Activated CD8-positive, alpha-beta memory T cell treated with anti-CD3 and anti-CD28 coated beads, Interleukin-2, amount 10 ng/mL, durations not matched to agents 7 days and 5 days (primary cell): ENCODE results near the gene SDS. TPM values are rescaled to one million over a fixed set of nuclear protein-coding genes. Genes with fewer than 3 reads are reported as not detected.

ENCODE experiments used
- ATAC-seq: fragments of 150-1000 bp; cut with Tn5 transposase; one replicate; pipeline ENCODE4 v1.10.0; 2021; ENCODE audit warnings: moderate library complexity
- CTCF ChIA-PET: fragments of 350-600 bp; sonication (Branson Sonifier 250); formaldehyde crosslinking; loops from one replicate; lab custom pipeline; 2021; ENCODE audit warnings: antibody characterized with exemption; lab: Charles Lee
- DNase-seq: peaks from one replicate; pipeline ENCODE4 v3.0.0-alpha.2; 2020
- H3K27ac Mint-ChIP-seq: one replicate; pipeline ENCODE4 v1.8.0; 2021; ENCODE audit warnings: mild to moderate bottlenecking, mixed read lengths
- H3K27me3 Mint-ChIP-seq: one replicate; pipeline ENCODE4 v1.8.0; 2021; ENCODE audit warnings: mixed read lengths
- H3K36me3 Mint-ChIP-seq: one replicate; pipeline ENCODE4 v1.8.0; 2021; ENCODE audit warnings: mild to moderate bottlenecking, mixed read lengths
- H3K4me1 Mint-ChIP-seq: one replicate; pipeline ENCODE4 v1.8.0; 2021; ENCODE audit warnings: mixed read lengths
- H3K4me3 Mint-ChIP-seq: one replicate; pipeline ENCODE4 v1.8.0; 2021; ENCODE audit warnings: mild to moderate bottlenecking, moderate library complexity, mixed read lengths
- H3K9me3 Mint-ChIP-seq: one replicate; pipeline ENCODE4 v1.8.0; 2022; ENCODE audit warnings: low read depth, mixed read lengths
- total RNA-seq, 2 experiments: library from RNA; stranded (reverse); gene quantifications; one replicate each; pipeline ENCODE4 v1.2.3, GENCODE V29; 2021

SDS gene
- total RNA-seq = not detected

DNA sequence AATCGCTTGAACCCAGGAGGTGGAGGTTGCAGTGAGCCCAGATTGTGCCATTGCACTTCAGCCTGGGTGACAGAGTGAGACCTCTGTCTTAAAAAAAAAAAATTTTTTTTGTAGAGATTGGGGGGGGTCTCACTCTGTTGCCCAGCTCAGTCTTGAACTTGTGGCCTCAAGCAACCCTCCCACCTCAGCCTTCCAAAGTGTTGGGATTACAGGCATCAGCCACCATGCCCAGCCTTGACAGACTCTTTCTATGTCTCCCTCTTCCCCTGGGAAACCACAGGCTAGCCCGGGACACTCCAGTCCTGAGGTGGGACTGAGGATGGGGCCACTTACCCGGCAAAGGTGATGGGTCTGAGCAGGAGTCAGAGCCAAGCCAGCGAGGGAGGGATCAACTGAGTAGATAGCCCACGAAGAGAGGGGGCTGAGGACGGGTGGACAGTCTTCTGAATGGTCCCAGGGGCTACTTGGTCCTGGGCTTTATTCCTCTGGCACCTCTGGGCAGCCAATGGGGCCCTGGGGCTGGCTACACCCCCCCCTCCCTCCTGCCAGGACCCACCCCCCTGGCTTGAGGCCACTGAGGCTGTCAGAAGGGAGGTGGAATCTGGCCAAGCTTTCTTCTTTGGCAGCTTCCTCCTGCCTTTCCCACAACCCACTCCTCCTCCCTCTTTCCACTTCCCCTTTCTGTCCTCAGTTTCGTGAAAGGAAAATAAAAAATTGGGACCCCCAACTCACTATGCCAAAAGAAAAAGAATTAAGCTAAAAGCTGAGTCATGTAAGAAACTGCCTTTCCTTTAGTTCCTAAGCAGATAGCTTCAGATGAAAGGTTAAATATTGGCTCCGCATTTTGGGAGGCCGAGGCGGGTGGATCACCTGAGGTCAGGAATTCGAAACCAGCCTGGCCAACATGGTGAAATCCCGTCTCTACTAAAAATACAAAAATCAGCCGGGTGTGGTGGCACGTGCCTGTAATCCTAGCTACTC is at the start of gene SDS:
Gene SDS, minus strand, starts transcription at position 453 of the 981 bp plus-strand sequence. CDS start 4,179 bp downstream, outside the sequence.
- Mint-ChIP-seq H3K4me3 (no peak within 1 kb of the TSS), H3K27ac (no peak within 1 kb of the TSS), H3K36me3 (no peaks in the 10 kb centered on the region), H3K27me3 (peaks cover 17% of the 10 kb centered on the region), H3K4me1 (no peaks in the 10 kb centered on the region), H3K9me3 (no peaks in the 10 kb centered on the region)
- DNase-seq = no peak
- CTCF ChIA-PET = no interaction called here
- no peak for ATAC-seq

DNA sequence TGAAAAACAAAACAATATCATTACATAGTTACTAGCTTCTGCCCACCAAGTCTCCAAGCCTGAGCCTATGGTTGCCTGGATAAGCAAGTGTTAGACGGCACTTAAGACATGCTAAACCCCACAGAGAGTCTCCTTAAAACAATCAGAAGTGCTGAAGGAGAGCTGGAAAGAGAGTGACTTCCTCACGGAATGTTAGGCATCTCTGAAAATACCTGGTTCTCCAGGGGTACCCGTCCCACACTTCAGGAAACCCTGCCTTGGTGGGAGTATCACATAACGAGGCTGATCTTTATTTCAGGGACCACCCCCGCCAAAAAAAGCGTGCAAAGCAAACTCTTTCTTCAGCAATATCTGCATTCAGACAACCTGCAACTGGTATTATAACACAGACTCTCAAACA is 49.6 kb upstream of the SDS start:
- DNase-seq (no peak), ATAC-seq (no peak)
- Mint-ChIP-seq H3K9me3 (no peaks in the 10 kb centered on the region), H3K4me3 (no peak overlapping the region), H3K27me3 (peaks cover 17% of the 10 kb centered on the region), H3K27ac (no peak overlapping the region), H3K36me3 (no peaks in the 10 kb centered on the region), H3K4me1 (peaks cover 2% of the 10 kb centered on the region)
- CTCF ChIA-PET = interaction anchor here (0.9 kb wide), 1 partner anchor 9 kb away, joined by 3 read pairs; no protein-coding TSS in a partner anchor

GRCh38 chr12:113452458-113452857 is 48.8 kb upstream of the SDS start:
- H3K27me3 Mint-ChIP-seq = peaks cover 15% of the 10 kb centered on the region
- CTCF ChIA-PET = interaction anchor here (0.9 kb wide), 1 partner anchor 10 kb away, joined by 3 read pairs; no protein-coding TSS in a partner anchor
- no peak overlapping the region for H3K4me3 Mint-ChIP-seq
- no peak overlapping the region for H3K27ac Mint-ChIP-seq
- H3K36me3 Mint-ChIP-seq = no peaks in the 10 kb centered on the region
- DNase-seq (no peak), ATAC-seq (no peak)
- H3K9me3 Mint-ChIP-seq = no peaks in the 10 kb centered on the region
- peaks cover 2% of the 10 kb centered on the region for H3K4me1 Mint-ChIP-seq

- Mint-ChIP-seq H3K4me1 (peaks cover 1% of the 10 kb centered on the region), H3K4me3 (no peak overlapping the region), H3K27ac (no peak overlapping the region), H3K9me3 (no peaks in the 10 kb centered on the region), H3K36me3 (no peaks in the 10 kb centered on the region), H3K27me3 (peaks cover 8% of the 10 kb centered on the region)
- ATAC-seq (no peak), DNase-seq (no peak)
- CTCF ChIA-PET = no interaction called here
These were observed 46.2 kb upstream of the SDS start for GRCh38 chr12:113449839-113450238.

DNA sequence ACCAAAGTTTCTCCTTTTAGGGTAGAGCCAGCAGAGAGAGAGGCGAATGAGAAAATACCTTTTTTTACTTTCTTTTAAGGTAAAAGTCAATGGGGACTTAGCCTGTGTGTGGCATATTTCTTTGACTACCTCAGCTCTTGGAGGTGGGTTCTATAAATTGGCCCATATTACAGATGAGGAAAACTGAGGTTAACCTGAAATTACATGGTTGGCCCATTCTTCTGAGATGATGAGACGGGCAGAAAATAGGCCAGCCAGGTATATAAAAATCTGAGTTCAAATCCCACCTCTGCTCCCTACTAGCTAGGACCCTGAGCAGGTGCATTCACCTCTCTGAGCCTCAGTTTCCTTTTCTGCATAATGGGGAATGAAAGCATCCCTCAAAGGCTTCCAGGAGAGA is 45.6 kb upstream of the SDS start:
- H3K9me3 Mint-ChIP-seq = no peaks in the 10 kb centered on the region
- DNase-seq = no peak
- H3K27me3 Mint-ChIP-seq = peaks cover 8% of the 10 kb centered on the region
- H3K4me3 Mint-ChIP-seq = no peak overlapping the region
- ATAC-seq = no peak
- no peaks in the 10 kb centered on the region for H3K36me3 Mint-ChIP-seq
- H3K27ac Mint-ChIP-seq = no peak overlapping the region
- CTCF ChIA-PET = no interaction called here
- peaks cover 1% of the 10 kb centered on the region for H3K4me1 Mint-ChIP-seq

- CTCF ChIA-PET = no interaction called here
- Mint-ChIP-seq H3K27me3 (peaks cover 8% of the 10 kb centered on the region), H3K4me1 (peaks cover 1% of the 10 kb centered on the region), H3K9me3 (no peaks in the 10 kb centered on the region), H3K36me3 (no peaks in the 10 kb centered on the region), H3K4me3 (no peak overlapping the region), H3K27ac (no peak overlapping the region)
- DNase-seq (no peak), ATAC-seq (no peak)
These were observed 45.2 kb upstream of the SDS start for GRCh38 chr12:113448873-113449272.

DNA sequence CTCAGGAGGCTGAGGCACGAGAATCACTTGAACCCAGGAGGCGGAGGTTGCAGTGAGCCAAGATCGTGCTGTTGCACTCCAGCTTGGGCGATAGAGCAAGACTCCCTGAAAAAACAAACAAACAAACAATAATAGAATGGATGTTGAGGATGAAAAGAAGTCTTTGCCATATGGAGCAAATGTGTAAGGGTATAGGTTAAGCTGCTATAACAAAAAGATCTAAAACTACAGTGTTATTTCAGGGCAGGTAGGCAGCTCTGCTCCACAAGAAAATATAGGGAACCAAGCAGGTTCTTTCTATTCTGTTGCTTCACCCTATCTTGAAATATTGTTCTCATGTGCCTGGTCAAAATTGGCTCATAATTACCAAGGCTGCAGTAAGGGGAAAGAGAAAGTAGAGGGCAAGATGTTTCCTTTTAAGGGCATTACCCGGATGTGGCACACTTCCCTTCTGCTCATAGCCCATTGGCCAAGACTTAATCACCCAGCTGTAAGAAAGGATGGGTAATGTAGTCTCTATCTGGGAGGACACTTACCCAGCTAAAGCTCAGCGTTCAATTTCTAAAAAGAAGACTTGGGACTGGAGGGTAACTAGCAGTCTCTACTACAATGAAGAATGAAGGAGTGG is 42.0 kb upstream of the SDS start:
- ATAC-seq = no peak
- peaks cover 12% of the 10 kb centered on the region for H3K27me3 Mint-ChIP-seq
- DNase-seq = no peak
- H3K4me1 Mint-ChIP-seq = peaks cover 1% of the 10 kb centered on the region
- CTCF ChIA-PET = interaction anchor here (1.1 to 1.4 kb wide), 2 partner anchors 17 to 20 kb away, joined by 3 to 4 read pairs; no protein-coding TSS in a partner anchor
- no peak overlapping the region for H3K4me3 Mint-ChIP-seq
- no peaks in the 10 kb centered on the region for H3K36me3 Mint-ChIP-seq
- no peak overlapping the region for H3K27ac Mint-ChIP-seq
- no peaks in the 10 kb centered on the region for H3K9me3 Mint-ChIP-seq

GRCh38 chr12:113443030-113443539 is 39.4 kb upstream of the SDS start:
- peaks cover 9% of the 10 kb centered on the region for H3K27me3 Mint-ChIP-seq
- H3K27ac Mint-ChIP-seq = no peak overlapping the region
- H3K4me1 Mint-ChIP-seq = peaks cover 1% of the 10 kb centered on the region
- DNase-seq = no peak
- H3K9me3 Mint-ChIP-seq = no peaks in the 10 kb centered on the region
- no peak overlapping the region for H3K4me3 Mint-ChIP-seq
- H3K36me3 Mint-ChIP-seq = no peaks in the 10 kb centered on the region
- ATAC-seq = no peak
- CTCF ChIA-PET = no interaction called here

GRCh38 chr12:113440947-113441782 is 37.5 kb upstream of the SDS start:
- H3K4me1 Mint-ChIP-seq = peaks cover 1% of the 10 kb centered on the region
- no peaks in the 10 kb centered on the region for H3K36me3 Mint-ChIP-seq
- H3K4me3 Mint-ChIP-seq = no peak overlapping the region
- CTCF ChIA-PET = interaction anchor here (1.1 to 1.5 kb wide), 2 partner anchors 16 to 20 kb away, joined by 3 to 4 read pairs; no protein-coding TSS in a partner anchor
- peaks cover 9% of the 10 kb centered on the region for H3K27me3 Mint-ChIP-seq
- no peaks in the 10 kb centered on the region for H3K9me3 Mint-ChIP-seq
- no peak overlapping the region for H3K27ac Mint-ChIP-seq
- DNase-seq (no peak), ATAC-seq (no peak)

DNA sequence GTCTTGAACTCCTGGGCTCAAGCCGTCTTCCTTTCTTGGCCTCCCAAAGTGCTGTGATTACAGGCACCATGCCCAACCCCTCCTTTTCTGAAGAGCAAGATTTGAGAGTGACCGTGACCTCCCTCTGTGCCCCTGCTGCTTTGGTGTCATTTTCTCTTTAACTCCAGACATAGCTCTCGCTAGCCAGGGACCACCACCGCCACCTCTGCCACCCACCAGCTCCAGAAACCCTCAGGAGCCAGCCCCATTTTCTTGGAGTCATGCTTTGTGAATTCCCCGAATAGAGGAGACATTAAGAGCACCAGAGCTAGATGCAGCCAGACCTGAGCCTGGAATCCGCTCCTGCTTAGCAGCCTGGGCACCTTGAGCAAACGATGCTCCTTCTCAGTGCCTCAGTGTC is 36.6 kb upstream of the SDS start:
- ATAC-seq = no peak
- CTCF ChIA-PET = interaction anchor here (1.1 kb wide), 1 partner anchor 21 kb away, joined by 4 read pairs; no protein-coding TSS in a partner anchor
- no peak overlapping the region for H3K27ac Mint-ChIP-seq
- no peak for DNase-seq
- H3K4me3 Mint-ChIP-seq = no peak overlapping the region
- H3K36me3 Mint-ChIP-seq = no peaks in the 10 kb centered on the region
- H3K27me3 Mint-ChIP-seq = peaks cover 9% of the 10 kb centered on the region
- H3K4me1 Mint-ChIP-seq = no peaks in the 10 kb centered on the region
- no peaks in the 10 kb centered on the region for H3K9me3 Mint-ChIP-seq

DNA sequence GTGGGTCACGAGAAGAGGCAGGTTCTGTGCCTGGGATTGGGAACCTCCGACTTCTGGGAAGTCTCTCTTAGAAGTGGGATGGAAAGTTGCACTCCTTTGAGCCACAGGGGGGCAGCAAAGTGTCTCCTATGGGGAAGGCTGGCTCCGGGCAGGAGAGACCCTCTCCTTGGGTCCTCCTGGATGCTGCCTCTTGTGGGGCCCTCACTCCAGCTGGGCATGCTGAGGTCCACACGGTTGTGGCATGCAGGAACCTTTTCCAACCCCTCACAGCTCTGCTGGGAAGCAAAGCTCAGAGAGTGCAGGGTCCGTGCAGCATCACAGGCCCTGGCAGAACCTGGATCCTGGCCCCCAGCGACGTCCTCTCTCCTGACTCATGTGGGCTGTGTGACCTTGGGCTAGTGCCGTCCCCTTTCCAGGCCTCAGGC is 35.9 kb upstream of the SDS start:
- H3K9me3 Mint-ChIP-seq = no peaks in the 10 kb centered on the region
- H3K27me3 Mint-ChIP-seq = peaks cover 9% of the 10 kb centered on the region
- no peaks in the 10 kb centered on the region for H3K36me3 Mint-ChIP-seq
- no peak overlapping the region for H3K4me3 Mint-ChIP-seq
- H3K27ac Mint-ChIP-seq = no peak overlapping the region
- no peak for DNase-seq
- no peaks in the 10 kb centered on the region for H3K4me1 Mint-ChIP-seq
- no peak for ATAC-seq
- CTCF ChIA-PET = no interaction called here

- Mint-ChIP-seq H3K4me1 (no peaks in the 10 kb centered on the region), H3K27ac (no peak overlapping the region)
- no peak for ATAC-seq
These were observed 35.6 kb upstream of the SDS start for GRCh38 chr12:113439301-113439597.

More at GRCh38 chr12:113439301-113439597, 35.6 kb upstream of the SDS start:
- no peaks in the 10 kb centered on the region for H3K9me3 Mint-ChIP-seq
- no peaks in the 10 kb centered on the region for H3K36me3 Mint-ChIP-seq
- DNase-seq = no peak
- CTCF ChIA-PET = no interaction called here
- no peak overlapping the region for H3K4me3 Mint-ChIP-seq
- H3K27me3 Mint-ChIP-seq = peaks cover 9% of the 10 kb centered on the region
